Measurements from ENCODE around the gene BRMS1. TPM values are rescaled to one million over a fixed set of nuclear protein-coding genes. Genes with fewer than 3 reads are reported as not detected.

Gene BRMS1
- 32.3 and 33.4 TPM in 2 replicates for total RNA-seq
- long read RNA-seq, transcript BRMS1-202 (10 exons, 1,363 nt), result minor isoform, 8 of 74 reads
- long read RNA-seq, transcript BRMS1-201 (10 exons, 1,445 nt), result major isoform, 62 of 74 reads
- long read RNA-seq, partial matches to known transcripts, result 1 of 74 reads
- long read RNA-seq, other reads (novel, unspliced or antisense), result 3 of 74 reads

GRCh38 chr11:66344550-66345315, at the start of gene BRMS1:
Gene BRMS1 (minus strand): TSS chr11:66345104. CDS start chr11:66342234, 2,870 bp downstream.
- DNase-seq (ENCODE audit: extremely low spot score, unreplicated experiment), result peak; percentile 97
- Mint-ChIP-seq H3K4me3 (ENCODE audit: unreplicated experiment) (peak within 1 kb of the TSS; percentile 91), H3K27ac (ENCODE audit: unreplicated experiment) (peak within 1 kb of the TSS; percentile 96), H3K36me3 (ENCODE audit: unreplicated experiment) (peaks cover 10% of the 10 kb centered on the region), H3K9me3 (ENCODE audit: unreplicated experiment) (no peaks in the 10 kb centered on the region), H3K27me3 (ENCODE audit: unreplicated experiment) (no peaks in the 10 kb centered on the region), H3K4me1 (ENCODE audit: unreplicated experiment) (peaks cover 48% of the 10 kb centered on the region)
- TF ChIP-seq CTCF (IDR thresholded peaks at IDR 0.05), result peak; percentile 6

- DNase-seq (ENCODE audit: extremely low spot score, unreplicated experiment), result no peak
Observed at GRCh38 chr11:66393954-66394353, 49.0 kb upstream of the BRMS1 start.

GRCh38 chr11:66391322-66391721, 46.4 kb upstream of the BRMS1 start:
- Mint-ChIP-seq H3K9me3 (ENCODE audit: unreplicated experiment) (no peaks in the 10 kb centered on the region), H3K27ac (ENCODE audit: unreplicated experiment) (no peak overlapping the region), H3K36me3 (ENCODE audit: unreplicated experiment) (no peaks in the 10 kb centered on the region), H3K27me3 (ENCODE audit: unreplicated experiment) (peaks cover 20% of the 10 kb centered on the region), H3K4me1 (ENCODE audit: unreplicated experiment) (peaks cover under 1% of the 10 kb centered on the region), H3K4me3 (ENCODE audit: unreplicated experiment) (no peak overlapping the region)
- no peak for TF ChIP-seq CTCF (IDR thresholded peaks at IDR 0.05)
- DNase-seq (ENCODE audit: extremely low spot score, unreplicated experiment), result no peak

More at GRCh38 chr11:66393954-66394353, 49.0 kb upstream of the BRMS1 start:
- peaks cover 26% of the 10 kb centered on the region for H3K27me3 Mint-ChIP-seq (ENCODE audit: unreplicated experiment)
- H3K27ac Mint-ChIP-seq (ENCODE audit: unreplicated experiment), result no peak overlapping the region
- no peak overlapping the region for H3K4me3 Mint-ChIP-seq (ENCODE audit: unreplicated experiment)
- no peaks in the 10 kb centered on the region for H3K9me3 Mint-ChIP-seq (ENCODE audit: unreplicated experiment)
- H3K36me3 Mint-ChIP-seq (ENCODE audit: unreplicated experiment), result no peaks in the 10 kb centered on the region
- H3K4me1 Mint-ChIP-seq (ENCODE audit: unreplicated experiment), result no peaks in the 10 kb centered on the region
- no peak for TF ChIP-seq CTCF (IDR thresholded peaks at IDR 0.05)

- no peak for DNase-seq (ENCODE audit: extremely low spot score, unreplicated experiment)
- peaks cover 12% of the 10 kb centered on the region for H3K27me3 Mint-ChIP-seq (ENCODE audit: unreplicated experiment)
- H3K27ac Mint-ChIP-seq (ENCODE audit: unreplicated experiment), result no peak overlapping the region
- peak; percentile 79 for TF ChIP-seq CTCF (IDR thresholded peaks at IDR 0.05)
- H3K9me3 Mint-ChIP-seq (ENCODE audit: unreplicated experiment), result no peaks in the 10 kb centered on the region
- H3K4me1 Mint-ChIP-seq (ENCODE audit: unreplicated experiment), result peaks cover 4% of the 10 kb centered on the region
- no peaks in the 10 kb centered on the region for H3K36me3 Mint-ChIP-seq (ENCODE audit: unreplicated experiment)
- no peak overlapping the region for H3K4me3 Mint-ChIP-seq (ENCODE audit: unreplicated experiment)
Observed at GRCh38 chr11:66388780-66389386, 44.0 kb upstream of the BRMS1 start.
